GM12892 (cell line): Measurements from ENCODE around the gene LRCH2.

ENCODE experiments used
- POLR2A ChIP-seq: IDR thresholded peaks from 2 replicates; pipeline ENCODE4 v1.6.1; 2011; ENCODE audit warnings: low read depth, low read length, control low read depth
- TAF1 ChIP-seq: IDR thresholded peaks from 2 replicates; pipeline ENCODE4 v1.6.1; 2011; ENCODE audit warnings: low read depth, mild to moderate bottlenecking, control low read depth, low read length, borderline replicate concordance

DNA sequence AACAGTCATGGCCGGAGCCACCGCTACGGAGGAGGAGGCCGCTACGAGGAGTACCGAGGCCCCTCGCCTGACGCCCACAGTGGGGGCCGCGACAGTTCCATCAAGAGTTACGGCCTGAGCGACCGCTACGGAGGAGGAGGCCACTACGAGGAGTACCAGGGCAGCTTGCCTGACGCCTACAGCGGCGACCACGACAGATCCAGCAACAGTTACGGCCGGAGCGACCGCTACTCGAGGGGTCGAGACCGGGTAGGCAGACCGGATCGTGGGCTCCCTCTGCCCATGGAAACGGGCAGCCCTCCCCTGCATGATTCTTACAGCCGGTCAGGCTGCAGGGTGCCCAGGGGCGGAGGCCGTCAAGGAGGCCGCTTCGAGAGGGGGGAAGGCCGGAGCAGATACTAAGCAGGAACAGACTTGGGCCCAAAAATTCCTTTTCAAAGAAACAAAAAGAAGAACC lies 41.6 kb downstream of the LRCH2 start:
- TF ChIP-seq POLR2A = no peak
- TF ChIP-seq TAF1 = no peak
